ENCODE measurements around the gene CISTR.

CISTR gene

DNA sequence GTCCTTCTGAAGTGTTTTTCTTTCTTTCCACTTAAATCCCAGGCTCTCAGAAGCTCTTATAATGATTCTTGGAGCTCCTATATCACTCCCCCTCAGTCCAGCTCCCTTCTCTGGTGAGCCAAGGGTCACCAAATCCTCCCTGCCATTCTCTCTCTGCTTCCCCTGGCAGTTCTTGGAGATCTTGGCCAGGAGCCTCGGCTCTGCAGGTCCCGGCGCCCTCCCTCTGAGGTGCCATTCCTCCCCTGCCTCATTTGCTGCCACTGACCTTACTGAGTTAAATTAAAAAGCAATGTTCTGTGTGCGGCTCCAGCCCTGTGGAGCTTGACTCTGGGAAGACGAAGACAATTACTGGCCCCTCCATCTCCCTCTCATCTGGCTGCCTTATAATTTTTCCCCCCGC is 7.0 kb downstream of the CISTR start:
- in situ Hi-C loops (cut with MboI; ENCODE audit: low sequenced_read_pairs): no loop called here

DNA sequence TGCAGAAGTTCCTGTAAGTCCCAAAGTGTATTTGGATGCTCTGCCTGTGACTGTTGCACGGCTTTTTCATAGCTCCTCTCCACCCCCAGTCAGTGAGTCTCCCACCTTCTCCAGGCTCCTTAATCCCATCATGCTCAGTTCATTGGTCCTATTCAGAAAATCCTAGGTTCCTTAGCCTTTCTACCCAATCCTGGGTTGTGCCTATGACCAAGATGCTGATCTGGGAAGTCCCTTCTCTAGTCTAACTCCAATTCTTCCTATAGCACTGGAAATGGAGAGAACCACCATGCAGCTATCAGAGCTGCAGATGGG is 7.7 kb downstream of the CISTR start:
- in situ Hi-C loops (cut with MboI; ENCODE audit: low sequenced_read_pairs): no loop called here

DNA sequence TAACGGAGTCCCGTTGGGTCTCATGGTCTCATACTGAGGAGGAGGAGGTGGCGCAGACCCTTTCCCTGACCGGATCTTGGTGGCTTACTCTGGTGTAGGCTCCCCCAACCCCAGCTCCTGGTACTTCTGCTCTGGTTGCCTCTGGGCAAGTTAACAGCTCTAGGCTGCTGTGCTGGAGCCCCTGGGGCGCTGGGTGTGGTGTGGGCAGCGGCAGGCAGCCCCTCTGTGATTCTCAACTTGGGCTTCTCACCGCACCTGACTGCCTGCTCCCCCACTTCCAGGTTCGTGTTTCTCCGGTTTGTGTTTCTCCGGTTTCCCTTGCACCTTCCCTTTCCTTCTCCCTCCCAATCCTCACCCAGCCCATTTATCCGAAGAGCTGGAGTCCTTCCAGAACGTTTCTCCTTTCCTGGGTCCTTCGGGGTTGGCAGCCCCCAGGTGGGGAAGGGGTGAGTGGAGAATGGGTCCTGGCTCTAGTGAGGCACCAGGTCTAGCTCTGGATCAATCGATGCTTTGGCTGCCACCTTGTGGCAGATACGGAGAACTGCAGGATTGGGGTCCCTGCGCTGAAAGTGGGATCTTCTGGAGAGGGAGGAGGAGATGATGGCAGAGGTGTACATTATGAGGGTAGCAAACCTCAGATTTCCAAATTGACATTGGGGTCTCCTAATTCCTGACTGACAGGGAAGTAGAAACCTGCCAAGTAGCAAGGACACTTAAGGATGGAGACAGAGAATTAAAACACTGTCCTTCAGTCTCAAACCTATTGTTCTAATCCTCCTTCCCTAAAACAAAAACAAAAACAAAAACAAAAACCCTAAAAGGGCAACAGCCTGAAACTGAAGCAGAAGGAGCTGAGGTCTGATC is 8.3 kb downstream of the CISTR start:
- in situ Hi-C loops (cut with MboI; ENCODE audit: low sequenced_read_pairs): no loop called here

DNA sequence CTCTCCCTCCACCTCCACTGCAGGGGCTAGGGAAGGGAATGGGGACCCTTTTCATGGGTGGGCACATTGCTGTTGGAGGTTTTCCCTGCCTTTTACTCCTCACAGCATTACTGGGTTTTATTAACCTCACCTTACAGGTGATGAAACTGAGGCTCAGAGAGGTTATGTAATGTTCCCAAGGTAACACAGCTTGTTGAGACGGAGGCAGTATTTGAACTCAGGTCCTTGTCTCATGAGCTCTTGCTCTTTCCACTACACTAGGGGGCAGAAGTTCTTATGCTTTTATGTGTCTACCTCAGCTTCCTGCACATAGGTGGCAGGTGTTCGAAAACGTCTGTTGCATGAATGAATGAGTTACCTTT is 11.7 kb downstream of the CISTR start:
- in situ Hi-C loops (cut with MboI; ENCODE audit: low sequenced_read_pairs): no loop called here

DNA sequence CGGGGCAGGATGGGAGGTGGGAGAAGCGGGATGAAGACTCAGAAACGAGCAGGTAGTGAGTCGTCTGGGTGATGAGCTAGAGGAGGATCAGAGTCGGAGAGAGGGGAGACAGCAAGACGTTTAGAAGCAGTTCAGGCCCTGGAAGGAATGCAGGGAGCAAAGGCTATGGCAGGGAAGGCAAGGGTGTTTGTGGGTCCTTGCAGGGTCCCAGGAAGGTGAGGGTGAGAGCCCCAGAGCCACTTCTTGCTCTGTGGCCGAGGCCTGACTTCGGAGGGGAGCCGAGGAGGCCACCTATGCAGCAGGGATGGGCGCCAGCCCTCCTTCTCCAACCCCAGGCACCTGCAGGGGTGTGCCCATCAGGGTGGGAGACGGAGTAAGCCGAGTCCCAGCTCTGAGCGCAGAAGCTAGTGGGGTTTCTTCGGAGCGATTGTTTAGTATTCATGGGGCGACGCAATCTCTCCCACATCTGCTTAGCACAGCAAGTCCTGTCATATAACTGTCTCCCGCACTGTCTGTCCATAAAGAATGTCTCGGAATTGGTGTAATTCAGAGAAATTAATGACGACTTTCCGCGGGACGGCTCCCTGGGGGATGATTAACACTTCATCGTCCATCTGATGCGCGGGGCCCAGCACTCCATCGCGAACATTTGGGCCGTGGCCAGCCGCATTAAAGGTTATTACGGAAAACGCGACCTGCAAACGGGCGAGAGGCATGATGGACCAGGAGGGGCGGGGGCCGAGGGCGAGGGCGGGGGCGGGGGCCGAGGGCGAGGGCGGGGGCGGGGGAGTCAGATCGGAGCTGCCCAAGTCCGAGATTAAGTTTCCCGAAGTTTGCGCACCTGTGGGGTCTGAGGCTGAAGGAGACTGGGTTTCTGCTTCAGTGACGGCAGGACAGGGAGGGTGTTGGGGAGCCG is 12.3 kb downstream of the CISTR start:
- in situ Hi-C loops (cut with MboI; ENCODE audit: low sequenced_read_pairs): no loop called here

DNA sequence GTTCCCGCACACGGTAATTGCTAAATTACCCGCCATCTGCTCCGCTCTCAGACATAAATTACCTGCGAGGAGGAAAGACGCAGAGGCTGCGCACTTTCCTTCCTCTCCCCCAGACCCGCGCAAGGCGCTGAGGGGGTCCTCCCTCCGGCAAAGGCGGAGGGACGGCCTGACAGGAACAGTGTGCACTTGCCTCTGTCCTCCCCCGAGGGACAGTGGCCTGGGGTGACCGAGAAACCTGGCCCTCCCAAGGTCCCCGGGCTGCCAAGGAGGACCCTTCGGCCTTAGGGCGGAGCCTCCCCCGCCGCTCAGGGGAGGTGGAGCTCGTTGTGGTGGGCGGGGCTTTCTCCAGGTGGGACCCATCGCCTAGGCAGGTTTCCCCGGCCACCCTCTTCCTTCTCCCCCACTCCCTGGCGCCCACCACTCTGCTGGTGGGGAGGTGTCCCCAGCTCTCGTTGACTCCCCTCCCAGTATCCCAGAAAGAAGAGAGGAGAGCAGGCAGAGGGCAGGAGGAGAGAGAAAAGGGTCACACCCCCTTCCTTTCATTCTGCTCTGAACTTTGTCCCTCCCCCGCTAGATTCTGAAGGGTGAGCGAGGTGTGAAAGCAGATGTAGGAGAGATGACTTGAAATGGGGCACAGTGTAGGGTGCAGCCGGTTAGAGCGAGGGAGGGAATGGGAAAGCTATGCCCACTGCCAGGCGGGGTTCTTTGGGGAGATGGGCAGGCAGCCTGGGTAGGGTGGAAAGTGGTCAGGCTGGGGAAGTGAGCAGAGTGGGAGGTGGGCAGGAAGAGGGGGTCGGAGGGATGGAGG is 13.2 kb downstream of the CISTR start:
- in situ Hi-C loops (cut with MboI; ENCODE audit: low sequenced_read_pairs): no loop called here

DNA sequence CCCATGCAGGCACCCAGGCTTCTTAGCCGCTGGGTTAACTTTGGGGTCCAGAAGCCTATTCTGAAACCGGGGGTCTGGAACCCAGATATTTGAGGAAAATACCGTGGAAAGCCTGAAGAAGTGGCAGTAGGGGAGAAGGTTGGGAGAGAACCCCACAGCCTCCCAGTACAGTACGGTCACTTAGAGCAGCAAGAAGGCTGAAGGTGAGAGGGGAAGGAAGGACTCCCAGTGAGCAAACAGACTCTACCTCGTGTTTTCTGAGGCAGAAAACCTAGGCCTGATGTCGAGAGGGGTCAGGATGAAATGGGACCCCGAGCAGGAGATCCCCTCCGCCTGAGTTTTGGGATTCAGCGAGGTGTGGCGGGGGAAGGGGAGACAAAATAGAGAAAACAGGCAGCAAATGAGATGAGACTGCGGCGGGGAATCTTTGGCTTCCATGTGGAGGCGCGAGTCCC is 13.8 kb downstream of the CISTR start:
- in situ Hi-C loops (cut with MboI; ENCODE audit: low sequenced_read_pairs): no loop called here

DNA sequence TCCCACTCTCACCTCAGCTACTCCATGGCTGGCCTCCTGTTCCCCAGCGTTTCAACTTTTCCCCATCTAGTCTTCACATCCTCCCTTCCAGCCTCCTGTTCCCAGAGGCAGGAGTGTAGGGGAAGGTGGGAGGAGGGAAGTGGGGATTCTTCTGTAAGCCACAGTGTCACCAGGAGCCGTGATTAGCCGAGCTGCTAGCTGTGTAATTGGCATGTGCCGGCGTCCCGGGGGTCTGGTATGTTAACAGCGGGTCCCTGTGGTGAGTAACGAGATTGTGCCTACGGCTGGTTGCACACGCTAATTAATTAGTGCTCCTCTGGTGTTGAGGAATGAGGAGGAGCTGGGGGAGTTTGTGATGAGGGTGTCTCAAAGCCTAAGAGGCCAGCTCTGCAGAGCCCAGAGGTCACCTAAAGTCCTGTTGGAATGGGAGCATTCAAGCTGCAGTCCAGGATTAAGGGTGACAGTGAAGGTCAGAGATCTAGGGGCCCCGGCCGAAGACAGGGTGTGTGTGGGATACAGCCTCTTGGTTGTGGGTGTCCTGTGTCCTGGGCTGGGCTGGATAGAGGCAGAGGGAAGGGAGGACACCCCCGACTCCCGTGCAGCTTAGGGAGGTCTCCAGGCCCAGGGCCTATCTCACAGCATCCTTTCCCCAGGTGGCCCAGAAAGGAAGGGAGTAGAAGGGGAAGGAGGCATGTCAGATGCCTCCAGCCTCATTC is 14.5 kb downstream of the CISTR start:
- in situ Hi-C loops (cut with MboI; ENCODE audit: low sequenced_read_pairs): no loop called here

DNA sequence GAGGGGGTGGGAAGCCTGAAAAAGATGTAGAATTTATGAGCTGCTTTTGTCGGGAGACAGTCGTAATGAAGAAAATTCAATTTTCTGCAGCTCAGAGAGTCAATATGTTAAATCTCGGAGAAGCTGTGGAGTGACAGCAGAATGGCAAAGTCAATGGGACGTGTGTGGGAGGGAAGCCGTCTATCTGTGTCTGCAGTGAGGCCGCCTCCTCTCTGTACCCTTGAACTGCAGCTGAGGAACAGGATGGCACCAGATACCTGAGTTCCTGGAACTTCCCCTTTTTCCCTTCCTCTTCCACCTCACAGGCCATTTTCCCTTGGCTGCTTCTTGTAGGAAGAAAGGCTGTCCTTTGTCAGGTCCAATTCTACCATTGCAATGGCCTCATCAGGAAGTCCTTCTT is 15.2 kb downstream of the CISTR start:
- in situ Hi-C loops (cut with MboI; ENCODE audit: low sequenced_read_pairs): no loop called here

DNA sequence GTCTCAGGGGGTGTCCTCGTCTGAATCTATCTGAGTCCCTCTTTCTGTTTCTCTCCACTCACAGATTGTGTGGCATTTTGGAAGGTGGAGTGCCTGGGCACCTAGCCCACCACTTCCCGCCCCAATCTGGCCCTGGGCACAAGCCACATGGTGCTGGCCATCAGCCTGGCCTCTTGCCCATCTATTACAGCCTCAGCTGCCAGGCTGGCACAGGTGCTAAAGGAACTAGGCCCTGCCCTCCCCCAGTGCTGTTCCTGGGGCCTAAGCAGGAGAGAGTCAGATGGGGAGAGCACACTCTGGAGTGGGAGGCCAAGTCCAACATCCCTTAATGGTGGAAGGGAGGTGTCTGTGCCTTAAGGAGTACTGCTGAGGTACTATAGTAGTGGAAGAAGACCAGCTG is 16.2 kb downstream of the CISTR start:
- in situ Hi-C loops (cut with MboI; ENCODE audit: low sequenced_read_pairs): no loop called here

DNA sequence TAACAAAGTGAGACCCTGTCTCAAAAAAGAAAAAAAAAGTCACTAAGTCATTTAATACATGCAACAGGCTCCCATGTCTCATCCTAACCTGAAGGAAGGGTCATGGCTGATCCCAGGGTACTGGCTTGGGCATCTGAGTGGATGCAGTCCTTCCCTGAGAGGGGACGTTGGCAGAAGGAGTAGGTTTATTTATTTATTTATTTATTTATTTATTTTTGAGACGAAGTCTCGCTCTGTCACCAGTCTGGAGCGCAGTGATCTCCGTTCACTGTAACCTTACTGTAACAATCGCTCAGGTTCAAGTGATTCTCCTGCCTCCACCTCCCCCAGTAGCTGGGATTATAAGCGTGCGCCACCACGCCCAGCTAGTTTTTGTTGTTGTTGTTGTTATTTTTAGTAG is 17.4 kb downstream of the CISTR start:
- in situ Hi-C loops (cut with MboI; ENCODE audit: low sequenced_read_pairs): no loop called here

DNA sequence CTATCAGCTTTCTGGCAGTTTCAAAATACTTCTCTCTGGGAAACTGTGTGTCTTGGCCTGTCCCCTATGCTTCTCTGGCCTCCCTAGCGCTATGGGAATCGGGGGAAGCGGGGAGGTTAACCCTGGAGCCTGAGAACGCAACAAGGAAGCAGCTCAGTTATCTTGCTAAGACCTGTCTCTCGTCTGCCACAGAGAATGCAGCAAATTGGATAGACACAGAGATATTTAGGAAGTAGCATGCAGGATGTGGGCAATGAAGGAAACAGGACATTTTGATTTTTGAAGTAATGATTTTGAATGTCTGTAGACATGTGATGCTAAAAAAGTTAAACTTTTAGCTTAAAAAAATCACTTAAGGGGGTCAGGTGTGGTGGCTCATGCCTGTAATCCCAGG is 18.0 kb downstream of the CISTR start:
- in situ Hi-C loops (cut with MboI; ENCODE audit: low sequenced_read_pairs): no loop called here

DNA sequence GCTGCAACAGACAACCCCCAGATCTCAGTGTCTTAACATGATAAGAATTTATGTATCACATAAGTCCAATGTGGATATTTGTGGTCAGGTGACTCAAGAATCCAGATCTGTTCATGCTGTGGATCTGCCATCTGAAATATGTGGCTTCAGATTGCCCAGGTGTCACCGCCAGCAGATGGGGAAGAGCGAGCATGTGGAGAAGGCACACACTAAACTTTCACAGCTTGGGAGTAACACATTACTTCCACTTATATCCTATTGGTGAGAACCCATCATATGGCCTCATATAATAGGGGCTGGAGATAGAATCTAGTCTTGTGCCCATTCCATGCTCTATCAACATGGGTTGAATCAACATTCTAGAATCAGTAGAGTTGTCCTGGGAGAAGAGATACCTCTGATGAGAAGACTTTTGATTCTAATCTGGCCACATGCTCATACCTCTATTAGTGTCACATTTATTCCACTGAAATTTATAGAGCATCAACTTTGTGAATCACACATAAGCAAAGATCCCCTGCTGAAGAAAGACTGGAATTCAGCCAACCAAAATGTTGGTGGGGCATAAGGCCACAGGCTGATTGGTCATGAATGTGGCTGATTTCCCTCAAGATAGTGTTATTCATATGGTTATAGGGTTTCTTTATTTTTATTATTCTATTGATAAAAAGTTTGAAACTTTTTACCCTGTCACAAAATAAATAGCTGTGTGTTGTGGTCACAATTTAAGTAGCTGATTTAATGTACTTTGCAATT is 18.6 kb downstream of the CISTR start:
- in situ Hi-C loops (cut with MboI; ENCODE audit: low sequenced_read_pairs): no loop called here

DNA sequence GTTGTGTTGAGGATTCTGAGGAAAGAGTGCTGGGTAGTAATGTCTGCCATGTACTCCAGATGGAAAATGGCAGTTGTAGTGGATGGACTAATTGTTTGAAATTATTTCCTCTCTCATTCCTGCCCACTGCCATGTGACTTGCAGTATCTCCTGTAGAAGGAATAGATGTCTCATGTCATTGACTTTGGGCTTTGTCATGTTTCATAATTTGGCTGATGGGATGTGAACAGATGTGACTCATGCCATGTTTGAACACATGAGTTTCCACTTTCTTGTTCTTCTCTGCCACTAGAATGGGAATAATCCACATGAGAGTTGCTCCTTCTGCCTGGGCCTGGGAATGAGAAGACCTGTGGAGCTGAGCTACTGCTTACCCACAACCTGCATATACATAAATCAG is 22.1 kb downstream of the CISTR start:
- in situ Hi-C loops (cut with MboI; ENCODE audit: low sequenced_read_pairs): no loop called here

DNA sequence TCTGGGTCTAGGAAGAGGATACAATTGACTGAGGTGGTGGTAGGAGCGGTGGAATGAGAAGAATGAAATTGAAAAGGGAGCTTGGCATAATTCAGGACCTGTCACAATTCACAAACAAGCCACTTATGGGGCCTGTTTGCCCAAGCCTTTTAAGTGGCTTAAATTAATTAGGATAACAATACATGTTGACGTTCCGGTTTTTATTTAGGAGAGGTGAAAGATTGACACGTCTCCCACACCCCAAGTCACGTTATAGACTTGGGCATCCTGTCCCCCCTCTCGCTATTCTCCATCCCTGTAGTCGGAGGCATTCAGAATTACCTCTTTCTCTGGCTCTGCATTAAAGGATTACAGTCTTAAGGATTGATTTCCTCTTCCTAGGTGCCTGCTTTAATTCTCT is 23.6 kb downstream of the CISTR start:
- in situ Hi-C loops (cut with MboI; ENCODE audit: low sequenced_read_pairs): no loop called here

DNA sequence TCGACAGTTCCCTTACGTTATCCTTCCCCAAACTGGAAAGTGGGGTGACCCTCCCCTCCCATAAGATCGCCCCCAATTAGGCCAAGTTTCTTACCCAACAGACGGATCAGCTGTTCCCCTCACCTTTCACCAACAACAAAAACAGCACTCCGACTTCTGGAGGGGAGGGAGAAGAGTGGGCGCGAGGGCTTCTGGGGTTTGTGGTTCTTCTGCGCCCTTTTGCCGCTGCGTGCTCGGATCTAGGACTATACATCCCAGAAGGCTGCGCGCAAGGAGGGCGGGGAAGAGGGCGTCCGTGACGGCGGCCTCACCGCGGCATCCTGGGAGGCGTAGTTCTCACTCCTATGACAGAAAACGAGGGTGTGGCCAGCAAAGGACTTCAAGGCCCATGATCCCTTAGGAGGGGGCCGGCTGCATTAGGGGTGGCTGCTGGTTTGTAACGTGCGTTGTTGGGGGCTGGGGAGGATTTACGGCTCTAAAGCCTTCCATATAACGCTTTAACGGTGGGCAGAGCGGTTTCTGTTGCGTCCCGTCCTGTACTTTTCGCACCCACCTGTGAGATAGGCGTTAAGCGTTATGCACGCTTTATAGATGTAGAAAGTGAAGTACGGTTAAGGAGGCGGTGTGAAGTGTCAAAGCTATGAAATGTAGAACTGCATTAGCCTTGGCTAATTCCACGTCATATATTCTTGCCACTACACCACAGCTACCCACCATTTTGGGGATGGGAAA is 24.3 kb downstream of the CISTR start, which contains the start of gene CALCOCO1:
TSS of gene CALCOCO1 (minus strand) at position 143 of the 732 bp plus-strand sequence. CDS start 2,210 bp downstream, outside the sequence.
- in situ Hi-C loops (cut with MboI; ENCODE audit: low sequenced_read_pairs): no loop called here

DNA sequence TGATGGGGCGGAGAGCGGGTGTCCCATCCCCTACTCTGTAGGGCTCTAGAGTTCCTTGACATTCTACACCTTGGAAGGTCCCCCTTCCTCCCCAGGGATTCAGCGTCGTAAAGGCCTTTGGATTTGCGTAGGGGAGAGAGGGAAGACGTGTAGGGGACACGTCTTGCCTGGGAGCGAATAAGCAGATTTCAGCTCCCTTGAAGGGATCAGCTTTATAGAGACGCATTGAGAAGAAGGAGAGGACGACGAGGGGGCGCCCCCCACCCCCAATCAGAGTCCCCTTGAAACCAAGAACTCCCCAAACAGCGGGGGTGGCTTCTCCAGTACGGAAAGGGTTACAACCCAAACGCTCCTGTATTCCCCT is 24.9 kb downstream of the CISTR start:
- in situ Hi-C loops (cut with MboI; ENCODE audit: low sequenced_read_pairs): no loop called here

DNA sequence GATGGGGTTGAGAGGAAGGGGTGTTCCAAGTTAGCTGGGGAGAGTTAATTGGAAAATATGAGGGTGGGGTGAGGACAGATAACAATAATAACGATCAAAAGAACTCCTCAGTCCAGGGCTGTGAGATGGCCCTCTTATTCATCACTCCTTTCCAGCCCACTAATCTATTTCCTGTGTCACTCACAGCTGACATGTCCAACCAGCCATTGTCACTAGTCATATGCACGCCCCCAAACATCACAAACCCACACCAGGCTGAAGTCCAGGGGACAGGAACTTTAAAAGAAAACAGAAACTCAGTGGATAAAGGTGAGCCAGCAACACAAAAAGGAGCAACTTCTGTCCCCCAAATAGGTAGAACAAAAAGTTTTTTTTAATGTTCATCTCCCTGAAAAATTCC is 25.4 kb downstream of the CISTR start:
- in situ Hi-C loops (cut with MboI; ENCODE audit: low sequenced_read_pairs): no loop called here

DNA sequence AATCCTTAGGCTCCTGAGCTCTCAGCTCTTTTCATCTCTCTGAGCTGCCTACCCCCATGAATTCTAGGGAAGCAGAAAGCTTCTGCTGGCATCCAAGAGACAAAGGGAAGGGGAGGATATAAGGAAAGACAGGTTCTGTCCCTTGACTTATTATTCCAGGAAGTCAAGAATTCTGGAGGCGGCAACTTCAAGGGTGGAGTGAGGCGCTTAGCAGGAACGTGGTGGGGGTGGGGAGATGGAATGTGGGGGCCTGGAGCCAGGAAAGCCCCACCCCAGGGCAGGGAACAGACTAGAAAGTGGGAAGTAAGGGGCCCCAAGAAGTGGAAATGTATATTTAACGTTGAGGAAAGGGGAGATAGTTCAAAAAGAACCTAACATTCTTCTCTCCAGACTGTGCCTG is 26.0 kb downstream of the CISTR start:
- in situ Hi-C loops (cut with MboI; ENCODE audit: low sequenced_read_pairs): no loop called here
